ENCODE data around the gene ABLIM2. TPM values are rescaled to one million over a fixed set of nuclear protein-coding genes. Genes with fewer than 3 reads are reported as not detected.
A peak's percentile ranks its signal among the peaks of the same experiment; 100 is the strongest.

Gene ABLIM2
- total RNA-seq, 3 donors from 2014 or later (not counting 1 experiment from before 2014, with no cell fraction given), result 0.71 to 2.8 (median 1.3) TPM

DNA sequence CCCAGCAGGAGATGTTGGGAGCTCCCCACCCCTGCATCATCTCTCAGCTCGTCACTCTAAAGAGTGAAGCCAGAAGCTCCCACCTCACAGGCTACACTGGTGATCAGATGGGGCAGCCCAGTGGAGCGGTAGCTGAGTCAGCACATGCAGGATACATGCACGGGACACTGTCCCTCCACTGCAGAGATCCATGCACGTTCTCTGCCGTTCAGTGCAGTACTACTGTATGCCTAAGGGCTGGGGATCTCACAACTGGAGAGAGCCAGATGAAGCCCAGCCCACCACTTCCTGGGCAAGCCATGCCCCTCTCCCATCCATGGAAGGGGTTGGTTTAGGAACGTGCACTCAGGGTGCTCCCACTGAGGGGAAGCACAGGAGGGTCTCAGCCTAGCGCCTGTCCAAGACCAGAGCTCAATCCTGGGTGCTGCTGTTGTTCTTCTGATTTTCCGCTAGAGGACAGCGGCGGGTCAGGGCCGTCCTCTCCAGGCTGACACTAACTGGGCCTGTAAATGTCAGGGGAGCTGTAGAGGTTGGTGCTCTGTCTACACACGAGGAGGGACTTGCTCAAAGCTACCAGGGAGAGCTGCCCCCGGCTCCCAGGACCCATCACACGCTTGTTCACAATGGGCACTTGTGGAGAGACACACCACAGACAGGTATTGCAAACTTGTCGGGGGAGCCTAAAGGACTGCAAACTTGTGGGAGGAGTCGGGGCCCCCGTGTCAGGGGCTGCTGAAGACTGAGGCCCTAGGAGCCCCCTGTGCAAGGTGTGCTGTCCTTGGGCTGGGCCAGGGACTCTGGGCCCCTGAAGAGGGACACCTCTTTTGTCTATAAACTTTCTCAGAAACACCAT lies 18.2 kb upstream of the ABLIM2 start:
- DNase-seq (peak in 1 of 2 donors; percentile 67), ATAC-seq (peak; percentile 64 to 98 (median 93))
- Histone ChIP-seq H3K9me3 (ENCODE audit: control insufficient read depth, insufficient read depth, low read length) (no peaks in the 10 kb centered on the region), H3K4me1 (ENCODE audit: control insufficient read depth, insufficient read depth, low read length) (peaks cover 6% of the 10 kb centered on the region), H3K4me3 (ENCODE audit: low read length) (no peak overlapping the region), H3K27me3 (ENCODE audit: control insufficient read depth, insufficient read depth, low read length) (no peaks in the 10 kb centered on the region), H3K27ac (ENCODE audit: low read length) (no peak overlapping the region), H3K36me3 (ENCODE audit: control insufficient read depth, insufficient read depth, low read length) (no peaks in the 10 kb centered on the region)
- Mint-ChIP-seq H3K27ac (no peak overlapping the region), H3K9me3 (no peaks in the 10 kb centered on the region), H3K4me1 (peaks cover 0 to 5% of the 10 kb centered on the region in 2 donors), H3K4me3 (no peak overlapping the region), H3K27me3 (ENCODE audit: low read depth in 2 of 2) (peaks cover 0 to under 1% of the 10 kb centered on the region in 2 donors), H3K36me3 (no peaks in the 10 kb centered on the region)
- WGBS (ENCODE audit: insufficient coverage), result 45% methylated on average over 17 of the region's 17 CpGs
- TF ChIP-seq, protein P1, sequence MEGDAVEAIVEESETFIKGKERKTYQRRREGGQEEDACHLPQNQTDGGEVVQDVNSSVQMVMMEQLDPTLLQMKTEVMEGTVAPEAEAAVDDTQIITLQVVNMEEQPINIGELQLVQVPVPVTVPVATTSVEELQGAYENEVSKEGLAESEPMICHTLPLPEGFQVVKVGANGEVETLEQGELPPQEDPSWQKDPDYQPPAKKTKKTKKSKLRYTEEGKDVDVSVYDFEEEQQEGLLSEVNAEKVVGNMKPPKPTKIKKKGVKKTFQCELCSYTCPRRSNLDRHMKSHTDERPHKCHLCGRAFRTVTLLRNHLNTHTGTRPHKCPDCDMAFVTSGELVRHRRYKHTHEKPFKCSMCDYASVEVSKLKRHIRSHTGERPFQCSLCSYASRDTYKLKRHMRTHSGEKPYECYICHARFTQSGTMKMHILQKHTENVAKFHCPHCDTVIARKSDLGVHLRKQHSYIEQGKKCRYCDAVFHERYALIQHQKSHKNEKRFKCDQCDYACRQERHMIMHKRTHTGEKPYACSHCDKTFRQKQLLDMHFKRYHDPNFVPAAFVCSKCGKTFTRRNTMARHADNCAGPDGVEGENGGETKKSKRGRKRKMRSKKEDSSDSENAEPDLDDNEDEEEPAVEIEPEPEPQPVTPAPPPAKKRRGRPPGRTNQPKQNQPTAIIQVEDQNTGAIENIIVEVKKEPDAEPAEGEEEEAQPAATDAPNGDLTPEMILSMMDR (IDR thresholded peaks at IDR 0.05), result peak; percentile 75
- intact Hi-C loops (cut with micrococcal nuclease), result loop anchor here (2.0 kb wide), 1 partner anchor 22 kb away; the partner anchor contains the start of gene SH3TC1

DNA sequence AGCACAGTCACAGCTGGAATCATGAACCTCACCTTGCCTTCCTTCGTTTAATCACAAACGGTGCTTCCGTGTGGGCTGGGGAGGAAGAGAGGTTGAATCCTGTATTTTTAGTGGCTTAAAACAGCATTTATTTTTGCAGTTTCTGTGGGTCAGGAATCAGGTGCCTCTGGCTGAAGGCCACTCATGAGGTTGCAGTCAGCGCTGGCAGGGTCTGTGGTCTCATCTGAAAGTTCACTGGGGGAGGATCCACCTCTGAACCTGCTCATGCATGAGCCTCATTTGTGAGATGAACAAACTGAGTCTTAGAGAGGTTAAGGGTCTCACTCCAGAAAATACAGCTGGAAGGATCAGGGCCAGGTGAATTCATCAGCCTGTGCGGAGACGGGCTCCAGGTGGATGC lies 17.1 kb upstream of the ABLIM2 start:
- no peaks in the 10 kb centered on the region for H3K27me3 ChIP-seq (ENCODE audit: control insufficient read depth, insufficient read depth, low read length)
- H3K9me3 Mint-ChIP-seq, result no peaks in the 10 kb centered on the region
- no peaks in the 10 kb centered on the region for H3K36me3 ChIP-seq (ENCODE audit: control insufficient read depth, insufficient read depth, low read length)
- no peak overlapping the region for H3K27ac Mint-ChIP-seq
- H3K4me1 Mint-ChIP-seq, result peaks cover 0 to 5% of the 10 kb centered on the region in 2 donors
- H3K27ac ChIP-seq (ENCODE audit: low read length), result no peak overlapping the region
- H3K4me3 Mint-ChIP-seq, result no peak overlapping the region
- H3K27me3 Mint-ChIP-seq (ENCODE audit: low read depth in 2 of 2), result peaks cover 0 to 5% of the 10 kb centered on the region in 2 donors
- H3K36me3 Mint-ChIP-seq, result no peaks in the 10 kb centered on the region
- peaks cover 8% of the 10 kb centered on the region for H3K4me1 ChIP-seq (ENCODE audit: control insufficient read depth, insufficient read depth, low read length)
- intact Hi-C loops (cut with micrococcal nuclease), result loop anchor here (2.0 kb wide), 1 partner anchor 23 kb away; the partner anchor contains the start of gene SH3TC1
- no peak overlapping the region for H3K4me3 ChIP-seq (ENCODE audit: low read length)
- TF ChIP-seq, protein P1 (IDR thresholded peaks at IDR 0.05), result no peak
- ATAC-seq (no peak), DNase-seq (no peak)
- H3K9me3 ChIP-seq (ENCODE audit: control insufficient read depth, insufficient read depth, low read length), result no peaks in the 10 kb centered on the region
- WGBS (ENCODE audit: insufficient coverage), result 89% methylated on average over 6 of the region's 6 CpGs

DNA sequence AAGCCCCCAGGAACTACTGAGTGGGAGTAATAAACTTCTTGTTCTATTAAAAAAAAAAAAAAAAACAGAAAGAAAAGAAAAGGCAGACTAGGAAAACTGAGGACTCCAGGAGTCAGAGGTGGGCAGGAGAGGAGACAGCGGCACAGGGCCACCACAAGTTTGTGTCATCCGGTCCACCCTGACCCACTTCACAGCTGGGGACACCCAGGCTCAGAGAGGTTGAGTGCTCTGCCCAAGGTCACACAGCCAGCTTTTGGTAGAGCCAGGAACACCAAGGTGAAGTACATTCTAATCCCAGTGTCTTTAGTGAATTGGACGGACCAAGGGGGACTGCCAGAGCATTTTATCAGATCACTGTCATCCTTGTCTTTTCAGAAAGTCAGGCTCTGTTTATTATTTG lies 16.4 kb upstream of the ABLIM2 start:
- Histone ChIP-seq H3K27me3 (ENCODE audit: control insufficient read depth, insufficient read depth, low read length) (no peaks in the 10 kb centered on the region), H3K4me1 (ENCODE audit: control insufficient read depth, insufficient read depth, low read length) (peaks cover 8% of the 10 kb centered on the region), H3K9me3 (ENCODE audit: control insufficient read depth, insufficient read depth, low read length) (no peaks in the 10 kb centered on the region), H3K27ac (ENCODE audit: low read length) (no peak overlapping the region), H3K36me3 (ENCODE audit: control insufficient read depth, insufficient read depth, low read length) (no peaks in the 10 kb centered on the region), H3K4me3 (ENCODE audit: low read length) (no peak overlapping the region)
- intact Hi-C loops (cut with micrococcal nuclease), result no loop called here
- H3K27ac Mint-ChIP-seq, result no peak overlapping the region
- no peaks in the 10 kb centered on the region for H3K9me3 Mint-ChIP-seq
- DNase-seq (no peak), ATAC-seq (no peak)
- WGBS (ENCODE audit: insufficient coverage), result 81% methylated on average over 3 of the region's 3 CpGs
- TF ChIP-seq, protein P1 (IDR thresholded peaks at IDR 0.05), result no peak
- no peaks in the 10 kb centered on the region for H3K36me3 Mint-ChIP-seq
- H3K4me1 Mint-ChIP-seq, result peaks cover 0 to 5% of the 10 kb centered on the region in 2 donors
- H3K27me3 Mint-ChIP-seq (ENCODE audit: low read depth in 2 of 2), result peaks cover 0 to 5% of the 10 kb centered on the region in 2 donors
- H3K4me3 Mint-ChIP-seq, result no peak overlapping the region
